ENCODE data around the gene RAB30.

RAB30 gene

GRCh38 chr11:82939456-82939855, 132.2 kb downstream of the RAB30 start:
- ChIA-PET POLR2A (no interaction called here), CTCF (interaction anchor here (1.1 kb wide), 1 partner anchor 13 kb away, joined by 4 read pairs; no protein-coding TSS in a partner anchor)
- Histone ChIP-seq H3K27ac (ENCODE audit: extremely low read depth, low read depth, low read length) (no peak overlapping the region), H3K4me3 (ENCODE audit: low read depth, low read length) (no peak overlapping the region), H3K9me3 (ENCODE audit: control insufficient read depth, insufficient read depth, low read depth, low read length) (no peaks in the 10 kb centered on the region), H3K4me1 (ENCODE audit: control insufficient read depth, insufficient read depth, low read length) (no peaks in the 10 kb centered on the region), H3K36me3 (ENCODE audit: control insufficient read depth in 2 of 2, insufficient read depth in 1 of 2, low read length in 2 of 2) (peaks cover 0 to 9% of the 10 kb centered on the region in 2 experiments; a peak in 1 of 3 replicates)
- TF ChIP-seq ZNF146 (tag by site-specific recombination; IDR thresholded peaks at IDR 0.05) (no peak), ZNF157 (tag by site-specific recombination; IDR thresholded peaks at IDR 0.05) (no peak), ZNF645 (tag by site-specific recombination; IDR thresholded peaks at IDR 0.05) (no peak)

GRCh38 chr11:82937554-82937953, 134.1 kb downstream of the RAB30 start:
- POLR2A ChIA-PET: no interaction called here

GRCh38 chr11:82936261-82936660, 135.4 kb downstream of the RAB30 start:
- TF ChIP-seq ZNF513 (tag by site-specific recombination; IDR thresholded peaks at IDR 0.05) (no peak), ZNF571 (tag by site-specific recombination; IDR thresholded peaks at IDR 0.05) (no peak)
- Histone ChIP-seq H3K27ac (ENCODE audit: extremely low read depth, low read depth, low read length) (no peak overlapping the region), H3K4me1 (ENCODE audit: control insufficient read depth, insufficient read depth, low read length) (no peaks in the 10 kb centered on the region), H3K4me3 (ENCODE audit: low read depth, low read length) (no peak overlapping the region), H3K9me3 (ENCODE audit: control insufficient read depth, insufficient read depth, low read depth, low read length) (no peaks in the 10 kb centered on the region), H3K36me3 (ENCODE audit: control insufficient read depth in 2 of 2, insufficient read depth in 1 of 2, low read length in 2 of 2) (peaks cover 0 to 39% of the 10 kb centered on the region in 2 experiments; a peak in 1 of 3 replicates)
- POLR2A ChIA-PET: no interaction called here
- CTCF ChIA-PET: interaction anchor here (0.7 kb wide), 1 partner anchor 31 kb away, joined by 3 read pairs; no protein-coding TSS in a partner anchor

More at GRCh38 chr11:82937554-82937953, 134.1 kb downstream of the RAB30 start:
- CTCF ChIA-PET: no interaction called here
- Histone ChIP-seq H3K9me3 (ENCODE audit: control insufficient read depth, insufficient read depth, low read depth, low read length) (no peaks in the 10 kb centered on the region), H3K4me1 (ENCODE audit: control insufficient read depth, insufficient read depth, low read length) (no peaks in the 10 kb centered on the region), H3K4me3 (ENCODE audit: low read depth, low read length) (no peak overlapping the region), H3K27ac (ENCODE audit: extremely low read depth, low read depth, low read length) (no peak overlapping the region), H3K36me3 (ENCODE audit: control insufficient read depth in 2 of 2, insufficient read depth in 1 of 2, low read length in 2 of 2) (peaks cover 0 to 28% of the 10 kb centered on the region in 2 experiments; a peak in 1 of 3 replicates)
- TF ChIP-seq ZNF747 (tag by site-specific recombination; IDR thresholded peaks at IDR 0.05): no peak

GRCh38 chr11:82932564-82932963, 139.1 kb downstream of the RAB30 start:
- no peak overlapping the region for H3K27ac ChIP-seq (ENCODE audit: extremely low read depth, low read depth, low read length)
- no peak overlapping the region for H3K4me3 ChIP-seq (ENCODE audit: low read depth, low read length)
- ChIA-PET CTCF (interaction anchor here (0.6 kb wide), 1 partner anchor 31 kb away, joined by 3 read pairs; the partner anchor contains the start of gene DDIAS), POLR2A (no interaction called here)
- peaks cover 0 to 45% of the 10 kb centered on the region in 2 experiments; a peak in 1 of 3 replicates for H3K36me3 ChIP-seq (ENCODE audit: control insufficient read depth in 2 of 2, insufficient read depth in 1 of 2, low read length in 2 of 2)
- no peaks in the 10 kb centered on the region for H3K4me1 ChIP-seq (ENCODE audit: control insufficient read depth, insufficient read depth, low read length)
- H3K9me3 ChIP-seq (ENCODE audit: control insufficient read depth, insufficient read depth, low read depth, low read length): no peaks in the 10 kb centered on the region
- no peak for TF ChIP-seq ZNF26 (tag by site-specific recombination; IDR thresholded peaks at IDR 0.05)
- no peak for TF ChIP-seq ZXDB (tag by site-specific recombination; IDR thresholded peaks at IDR 0.05)
- no peak for TF ChIP-seq ZNF639 (tag by site-specific recombination; IDR thresholded peaks at IDR 0.05)
- TF ChIP-seq ZNF580 (tag by site-specific recombination; IDR thresholded peaks at IDR 0.05): no peak
- no peak for TF ChIP-seq ZFHX2 (tag by site-specific recombination; conservative IDR thresholded peaks at IDR 0.05)
- no peak for TF ChIP-seq ZEB2 (tag by site-specific recombination; IDR thresholded peaks at IDR 0.05)
- no peak for TF ChIP-seq ZNF76 (tag by site-specific recombination; IDR thresholded peaks at IDR 0.05; ENCODE audit: borderline replicate concordance, low read depth)
- TF ChIP-seq ZNF513 (tag by site-specific recombination; IDR thresholded peaks at IDR 0.05): no peak
- TF ChIP-seq ZNF404 (tag by site-specific recombination; IDR thresholded peaks at IDR 0.05): no peak
- TF ChIP-seq ZNF280C (tag by site-specific recombination; IDR thresholded peaks at IDR 0.05): no peak
- no peak for TF ChIP-seq SALL2 (tag by site-specific recombination; IDR thresholded peaks at IDR 0.05; ENCODE audit: borderline replicate concordance)
- TF ChIP-seq ZNF548 (tag by site-specific recombination; IDR thresholded peaks at IDR 0.05): no peak
- TF ChIP-seq ZNF211 (tag by site-specific recombination; IDR thresholded peaks at IDR 0.05; ENCODE audit: low read depth): no peak
